ENCODE measurements around the gene DEFB113.
"Not testable (repeated sequence)": the region's sequence is repeated elsewhere in the genome, so short reads cannot be mapped to it uniquely, and the experiment has no call there.

Gene DEFB113, protein sequence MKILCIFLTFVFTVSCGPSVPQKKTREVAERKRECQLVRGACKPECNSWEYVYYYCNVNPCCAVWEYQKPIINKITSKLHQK

DNA sequence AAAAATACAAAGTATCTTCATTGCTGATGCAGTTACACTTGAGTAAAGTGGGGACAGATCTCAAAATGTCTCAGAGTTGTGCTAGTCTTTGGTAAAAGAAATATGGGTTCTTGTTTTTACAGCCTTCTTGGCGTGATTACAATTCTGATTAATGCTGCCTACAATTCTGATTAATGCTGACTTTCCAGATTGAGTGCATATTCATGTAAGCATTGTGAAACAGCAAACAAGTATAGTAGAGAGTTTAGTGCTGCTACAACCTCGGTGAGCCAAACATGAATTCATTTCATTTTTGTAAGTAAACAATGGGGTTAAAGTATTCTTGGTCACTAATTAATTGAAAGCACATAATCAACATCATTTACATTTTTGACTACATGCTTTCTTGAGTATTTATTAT, at the start of gene DEFB113:
Gene DEFB113 (minus strand): TSS at position 21 of the 400 bp plus-strand sequence. CDS start 0 bp downstream, at position 21.
- DNase-seq = no peak

DNA sequence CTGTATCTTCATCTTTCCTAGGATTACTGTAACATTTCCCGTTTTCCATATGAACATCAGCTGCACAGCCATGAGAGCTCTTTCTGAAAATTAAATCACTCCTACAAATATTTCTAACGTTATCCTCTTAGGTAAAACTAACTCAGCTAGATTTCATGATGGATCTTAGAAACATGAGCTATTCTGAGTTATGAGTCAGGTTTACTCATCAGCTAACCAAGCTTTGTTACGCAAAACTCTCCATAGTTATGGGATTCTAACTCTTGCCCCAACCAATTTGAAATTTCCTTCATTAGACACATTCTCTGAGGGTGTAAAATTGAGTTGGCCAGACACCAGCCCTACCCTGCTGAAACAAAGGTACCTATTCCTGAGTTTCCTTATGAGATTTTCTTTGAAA, 38.4 kb upstream of the DEFB113 start:
- DNase-seq = no peak

DNA sequence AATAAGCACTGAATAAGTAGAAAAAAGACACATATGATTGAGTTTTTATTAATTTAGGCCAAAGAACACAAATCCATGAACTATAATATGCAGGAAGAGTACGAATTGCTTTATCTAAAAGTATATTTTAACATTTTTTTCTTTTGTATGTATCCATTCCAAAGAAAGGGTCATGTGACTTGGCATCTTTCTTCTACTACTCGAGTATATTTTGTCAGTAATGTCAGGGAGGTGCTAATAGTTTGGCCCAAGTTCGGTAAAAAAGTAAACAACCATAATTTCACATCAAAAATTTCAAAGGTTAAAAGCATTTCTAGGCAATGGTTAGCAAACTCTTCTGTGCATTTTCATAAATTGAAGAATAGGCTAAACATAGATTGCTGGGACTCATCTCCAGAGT, 33.7 kb upstream of the DEFB113 start:
- no peak for DNase-seq

DNA sequence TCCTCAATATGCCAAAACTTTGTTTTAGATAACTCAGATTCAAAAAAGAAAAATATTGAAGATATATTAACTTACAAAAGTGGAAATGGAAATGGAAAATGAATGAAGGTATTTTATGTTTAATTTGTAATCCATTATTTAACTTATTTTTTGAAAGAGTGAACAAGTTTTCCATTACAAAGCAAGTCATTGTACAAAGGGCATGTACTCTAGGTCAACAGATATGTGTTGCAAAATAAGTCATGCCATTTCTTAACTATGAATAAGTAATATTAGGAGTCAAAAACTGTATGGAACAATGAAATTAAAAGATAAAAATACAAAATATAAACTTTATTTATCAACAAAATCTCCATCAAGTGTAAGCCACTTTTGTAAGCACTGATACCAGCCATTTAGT, 25.9 kb upstream of the DEFB113 start:
- DNase-seq = no peak

DNA sequence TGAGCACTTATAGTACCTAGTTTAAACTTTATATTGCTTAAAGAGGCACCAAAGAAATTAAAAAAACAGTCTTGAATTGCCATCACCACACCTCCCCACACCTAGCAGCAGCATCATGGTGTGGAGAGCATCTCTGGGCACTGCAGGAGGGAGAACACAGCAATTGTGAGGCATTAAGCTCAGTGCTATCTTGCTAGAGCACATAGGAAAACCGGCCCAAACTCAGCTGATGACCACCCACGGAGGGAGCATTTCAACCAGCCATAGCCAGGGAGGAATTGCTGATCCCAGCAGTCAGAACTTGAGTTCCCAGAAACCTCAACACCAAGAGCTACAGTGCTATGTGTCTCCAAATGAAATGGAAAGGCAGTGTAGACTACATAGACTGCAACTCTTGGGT, 19.5 kb upstream of the DEFB113 start:
- no peak for DNase-seq

DNA sequence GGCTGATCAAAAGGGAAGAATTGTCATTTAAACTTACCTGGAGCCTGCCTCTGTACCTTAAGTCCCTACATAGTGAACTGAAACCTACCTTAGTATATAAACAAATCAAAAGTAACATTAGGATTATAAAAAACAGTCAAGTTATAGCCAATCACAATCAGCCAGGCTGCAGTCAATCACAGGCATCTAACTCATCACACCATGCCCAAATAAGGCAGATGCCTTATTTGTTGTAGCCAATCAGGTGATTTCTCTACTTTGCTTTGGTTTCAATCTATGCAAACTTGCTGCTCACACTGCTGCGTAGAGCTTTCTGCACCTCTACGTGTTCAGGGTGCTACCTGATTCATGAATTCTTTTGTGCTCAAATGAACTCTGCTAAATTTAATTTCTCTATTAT, 18.3 kb upstream of the DEFB113 start:
- no peak for DNase-seq

DNA sequence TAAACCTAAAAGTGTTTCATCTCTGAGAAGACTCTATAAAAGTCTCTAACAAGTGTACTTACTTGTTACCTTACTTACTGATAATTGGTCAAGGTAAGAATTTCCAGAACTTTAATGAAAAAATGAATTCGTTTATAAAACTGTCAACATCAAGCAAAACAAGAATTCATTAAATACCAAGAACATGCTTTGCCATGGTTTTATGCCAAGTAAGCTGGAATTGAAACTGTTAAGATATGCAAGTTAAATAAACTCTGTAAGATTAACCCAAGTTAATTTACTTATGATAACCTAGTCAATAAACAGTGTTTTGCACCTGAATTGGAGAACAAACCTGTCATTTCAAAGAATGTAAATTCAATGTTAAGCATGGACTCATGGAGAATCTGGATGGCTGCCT, 17.1 kb upstream of the DEFB113 start:
- no peak for DNase-seq

DNA sequence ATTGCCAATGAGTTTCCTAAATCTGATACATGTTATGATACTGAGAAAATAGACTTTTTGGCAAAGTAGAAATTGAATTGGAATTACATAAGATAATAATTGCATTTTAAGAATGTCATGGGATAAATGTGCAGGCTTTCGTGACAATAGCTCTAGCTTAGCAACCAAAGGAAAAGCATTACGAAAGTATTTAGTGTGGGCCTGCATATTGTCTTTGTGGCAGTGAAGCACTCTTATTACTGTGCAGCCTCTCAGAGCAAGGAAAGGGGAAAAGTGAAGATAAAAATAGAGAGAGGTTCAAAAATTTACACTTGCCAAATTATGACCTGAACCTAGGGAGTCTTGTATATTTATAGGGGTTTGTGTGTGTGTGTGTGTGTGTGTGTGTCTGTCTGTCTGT, 12.6 kb upstream of the DEFB113 start:
- DNase-seq = no peak

DNA sequence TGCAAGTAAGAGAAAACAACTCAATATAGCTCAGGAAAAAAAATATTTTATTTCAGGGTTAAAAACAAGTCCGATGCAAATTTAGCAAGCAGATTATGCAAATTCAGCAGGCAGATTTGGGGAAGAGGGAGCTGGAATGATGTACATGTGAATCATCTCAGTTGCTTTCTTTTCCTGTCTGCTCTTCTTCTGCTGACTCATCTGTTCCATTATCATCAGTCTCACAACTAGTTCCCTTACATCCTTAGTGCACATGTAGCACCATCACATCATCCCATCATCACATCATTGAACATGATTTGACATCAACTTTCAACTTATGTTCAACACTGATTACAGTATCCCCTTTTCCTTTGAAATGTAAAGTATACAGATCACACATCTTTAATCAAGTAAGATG, 11.5 kb upstream of the DEFB113 start:
- no peak for DNase-seq

DNA sequence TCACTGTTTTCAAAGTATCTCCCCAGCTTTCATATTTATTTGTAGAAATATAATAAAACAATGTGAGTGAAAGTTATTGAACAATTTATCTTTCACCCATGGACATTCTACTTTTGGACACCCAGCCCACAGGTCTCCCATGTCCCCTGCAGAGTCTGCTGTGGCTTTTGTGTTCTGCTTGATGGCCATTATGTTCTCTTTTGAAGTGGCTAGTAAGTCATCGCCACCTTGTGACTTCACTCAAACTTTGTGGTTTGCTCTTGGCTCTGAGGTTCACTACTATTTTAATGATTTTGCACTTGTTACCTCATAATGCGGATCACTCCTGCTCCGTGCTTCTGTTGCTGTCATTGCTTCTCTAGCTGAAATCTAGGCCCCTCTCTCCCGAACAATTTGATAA, 10.2 kb upstream of the DEFB113 start:
- DNase-seq = no peak

DNA sequence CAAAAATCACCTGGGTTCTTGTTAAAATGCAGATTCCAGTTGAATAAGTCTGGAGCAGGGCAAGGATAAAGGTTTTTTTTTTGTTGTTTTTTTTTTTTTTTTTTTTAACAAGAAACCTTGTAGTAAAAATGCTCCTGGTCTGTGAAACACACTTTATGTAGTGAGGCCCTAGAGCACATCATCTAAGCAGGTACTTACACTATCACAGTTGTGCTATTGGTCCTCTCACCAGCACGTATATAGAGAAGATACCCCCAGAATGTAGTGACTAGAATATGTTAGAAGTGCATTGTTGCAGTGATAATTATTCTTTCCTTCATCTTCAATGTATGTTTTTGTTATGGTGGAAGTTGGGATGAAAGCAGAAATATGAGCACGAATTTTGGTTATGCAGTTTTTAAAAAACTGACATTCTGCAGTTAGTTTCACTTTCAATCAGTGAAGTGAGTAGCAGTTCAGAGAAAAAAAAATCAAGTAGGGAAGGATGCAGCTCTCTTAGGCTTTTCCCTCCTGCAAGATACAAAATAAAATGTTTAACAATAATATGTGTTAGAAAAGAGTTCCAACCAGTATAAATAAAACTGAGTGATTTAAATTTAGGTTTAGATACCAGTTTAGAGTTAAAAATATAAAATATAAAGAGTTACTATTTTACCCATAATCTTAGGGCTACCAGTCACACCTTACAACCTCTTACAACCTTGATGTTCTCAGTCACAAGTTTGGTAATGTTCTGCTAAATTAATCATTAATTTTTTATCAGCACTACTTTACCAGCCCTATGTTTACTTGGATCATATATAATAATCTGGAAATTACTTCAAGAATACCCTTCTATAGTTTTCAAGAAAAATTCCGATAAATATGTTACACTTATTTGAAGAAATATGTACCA, 9.2 kb upstream of the DEFB113 start:
- DNase-seq = no peak

DNA sequence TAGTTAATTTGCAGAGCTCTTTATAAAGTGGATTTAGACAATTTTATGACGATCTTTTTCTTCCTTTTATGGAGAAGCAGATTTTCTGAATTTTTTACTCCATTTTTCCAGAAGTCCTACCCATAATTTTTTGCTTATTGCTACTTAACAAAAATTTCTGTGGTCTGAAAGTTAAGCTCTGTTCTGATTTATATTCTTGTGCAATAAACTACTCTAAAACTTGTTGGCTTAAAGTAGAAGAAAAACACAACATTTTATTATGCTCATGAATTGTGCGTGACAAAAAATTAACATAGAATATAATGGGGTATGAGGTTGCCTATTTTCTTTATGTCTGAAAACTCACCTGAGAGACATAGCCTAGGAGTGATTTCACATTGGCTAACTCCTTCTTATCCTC, 2.6 kb downstream of the DEFB113 start:
- DNase-seq = no peak

DNA sequence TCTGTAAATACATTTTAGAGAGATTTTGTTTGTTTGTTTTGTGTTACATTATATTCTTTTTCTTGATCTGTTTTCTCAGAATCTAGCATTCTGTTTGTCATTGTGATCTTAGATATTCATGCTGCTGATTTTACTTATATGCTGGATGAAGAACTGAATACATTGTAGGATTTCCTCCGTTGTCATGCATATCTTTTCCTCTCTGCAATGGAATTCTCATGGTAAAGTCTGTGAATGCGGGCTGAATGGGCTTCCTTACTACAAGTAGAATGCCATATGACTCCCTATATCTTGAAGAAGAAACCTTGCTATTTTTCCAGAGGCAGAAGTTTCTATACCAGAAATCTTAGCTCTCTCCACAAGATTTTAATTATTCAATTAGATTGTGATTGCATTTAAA, 3.1 kb downstream of the DEFB113 start:
- no peak for DNase-seq

DNA sequence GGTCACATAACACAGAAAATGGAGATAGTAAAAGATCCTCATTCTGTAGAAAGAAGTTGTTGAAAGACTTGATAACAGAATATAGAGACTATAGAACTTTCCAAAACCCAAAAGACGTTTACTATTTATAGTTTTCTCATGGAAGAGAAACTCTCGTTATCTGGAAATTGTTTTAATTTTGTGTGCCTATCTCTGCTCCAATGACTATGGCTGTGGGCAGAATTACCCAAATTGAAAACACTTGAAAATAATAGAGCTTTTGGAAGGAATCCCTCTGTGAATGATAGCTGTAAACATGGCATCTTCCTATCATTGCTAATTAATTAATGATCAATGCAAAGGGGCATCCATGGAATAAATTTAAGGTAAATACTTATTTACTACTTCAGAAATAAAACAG, 5.4 kb downstream of the DEFB113 start, which contains the start of gene DEFB114:
Gene DEFB114 (minus strand): TSS at position 101 of the 400 bp plus-strand sequence. CDS start 59 bp downstream, at position 42.
- DNase-seq = no peak

DNA sequence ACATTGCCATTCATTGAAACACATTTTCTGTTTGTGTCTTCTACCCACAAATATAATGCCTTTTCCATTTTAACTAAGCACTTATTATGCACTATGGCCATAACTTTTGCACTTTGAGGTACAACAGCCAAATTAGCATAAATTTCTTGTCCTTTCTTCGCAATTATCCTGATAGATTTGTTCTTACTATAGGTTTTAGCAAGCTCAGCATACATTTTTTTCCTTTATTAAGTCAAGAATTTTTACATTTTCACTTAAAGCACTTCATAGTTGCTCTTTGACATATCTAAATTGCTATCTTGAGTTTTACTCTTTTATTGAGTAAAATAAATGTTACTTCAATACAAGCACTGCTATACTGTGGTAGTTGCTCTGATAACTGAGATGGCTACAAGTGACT, 11.2 kb downstream of the DEFB113 start:
- DNase-seq = no peak

DNA sequence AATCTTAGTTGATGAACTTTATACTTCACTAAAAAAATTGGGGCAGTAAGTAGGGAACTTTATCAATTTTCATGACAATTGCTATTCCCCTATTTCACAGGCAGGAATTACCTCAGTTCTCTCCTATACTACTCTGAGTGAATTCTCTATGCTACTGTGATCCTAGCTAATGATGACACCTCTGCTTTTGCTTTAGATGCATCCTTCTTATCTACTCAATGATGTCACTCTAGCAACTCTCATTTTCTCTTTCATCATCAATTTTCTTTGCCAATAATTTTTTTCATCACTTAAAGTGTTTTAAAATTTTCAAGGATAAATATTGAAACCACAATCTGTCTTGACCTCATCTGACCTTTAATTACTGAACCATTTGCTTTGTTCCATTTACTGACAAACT, 13.6 kb downstream of the DEFB113 start:
- no peak for DNase-seq

DNA sequence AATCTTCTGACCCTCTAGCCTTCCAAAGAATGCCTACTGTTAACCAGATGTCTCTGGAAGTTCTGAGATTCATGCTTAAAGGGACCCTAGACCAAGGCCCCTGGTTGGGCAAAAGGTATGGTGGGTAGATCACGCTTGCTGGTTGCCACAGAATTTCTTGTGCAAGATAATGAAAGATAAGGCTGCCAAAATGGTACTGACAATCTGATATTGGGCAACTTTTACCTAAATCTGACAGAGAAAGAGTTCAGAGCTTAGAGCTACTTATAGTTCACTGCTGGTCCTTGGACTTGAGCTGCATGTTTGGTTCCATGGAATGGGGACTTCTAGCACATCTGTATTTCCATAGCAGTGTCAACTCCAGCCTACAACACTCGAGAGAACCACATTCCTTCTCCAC, 17.5 kb downstream of the DEFB113 start:
- no peak for DNase-seq

DNA sequence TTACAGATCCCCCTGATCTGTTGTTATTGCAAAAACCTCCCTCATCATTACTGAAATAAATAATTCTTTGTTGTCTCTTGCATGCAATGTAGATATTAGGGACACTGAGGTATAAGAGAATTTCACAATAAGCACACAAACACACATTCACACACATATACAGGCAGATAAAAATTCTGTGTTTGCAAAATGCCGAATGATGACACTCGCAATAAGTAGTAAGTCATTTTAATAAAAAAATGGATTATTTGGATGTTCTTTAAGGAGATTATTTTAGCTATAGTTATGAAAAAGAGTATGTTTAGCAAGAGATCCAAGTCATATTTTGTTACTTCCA, 19.0 kb downstream of the DEFB113 start:
- no peak for DNase-seq

DNA sequence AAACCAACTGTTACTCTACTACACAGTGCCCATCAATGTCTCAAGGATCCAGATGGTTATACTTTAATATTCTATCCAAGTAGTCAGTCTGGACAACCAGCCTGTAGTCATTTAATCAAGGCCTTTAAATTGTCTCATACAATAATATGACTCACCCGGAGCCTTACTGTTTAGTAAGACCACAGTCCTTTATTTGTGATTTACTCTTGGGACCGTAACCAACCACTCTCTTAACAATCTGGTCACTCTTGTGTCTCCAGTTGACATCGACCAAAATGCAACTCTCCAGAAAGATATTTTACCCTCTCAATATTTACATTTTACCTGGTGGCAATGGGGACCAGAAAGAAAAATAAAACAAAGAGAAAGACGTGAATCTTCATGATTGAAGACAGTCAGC, 20.4 kb downstream of the DEFB113 start:
- DNase-seq = no peak

DNA sequence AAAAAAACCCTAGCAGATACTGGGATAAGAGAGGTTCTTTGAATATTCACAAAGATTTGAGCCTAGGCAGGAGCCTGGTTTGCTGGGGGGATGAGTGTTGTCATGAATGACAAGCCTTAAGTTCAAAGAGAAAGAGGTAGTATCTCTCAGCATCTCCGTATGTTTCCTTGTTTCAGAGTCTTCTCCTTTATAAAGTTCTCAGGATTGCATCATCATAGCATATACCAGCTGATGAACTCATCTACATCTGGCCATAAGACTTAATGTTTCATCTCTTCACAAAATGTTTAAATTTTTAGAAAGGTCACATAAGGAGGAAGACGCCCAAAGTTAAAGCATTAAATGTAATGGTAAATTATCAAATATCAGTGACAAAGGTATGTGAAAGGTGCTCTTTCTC, 22.6 kb downstream of the DEFB113 start:
- no peak for DNase-seq

DNA sequence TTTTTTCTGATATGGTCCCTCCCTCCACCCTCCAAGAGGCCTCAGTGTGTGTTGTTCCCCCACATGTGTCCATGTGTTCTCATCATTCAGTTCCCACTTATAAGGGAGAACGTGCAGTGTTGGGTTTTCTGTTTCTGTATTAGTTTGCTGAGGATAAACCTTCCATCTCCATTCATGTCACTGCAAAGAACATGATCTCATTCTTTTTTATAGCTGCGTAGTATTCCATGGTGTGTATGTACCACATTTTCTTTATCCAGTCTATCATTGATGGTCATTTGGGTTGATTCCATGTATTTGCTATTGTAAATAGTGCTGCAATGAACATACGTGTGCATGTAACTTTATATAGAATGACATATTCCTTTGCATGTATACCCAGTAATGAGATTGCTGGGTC, 25.4 kb downstream of the DEFB113 start:
- DNase-seq = not testable (repeated sequence)

DNA sequence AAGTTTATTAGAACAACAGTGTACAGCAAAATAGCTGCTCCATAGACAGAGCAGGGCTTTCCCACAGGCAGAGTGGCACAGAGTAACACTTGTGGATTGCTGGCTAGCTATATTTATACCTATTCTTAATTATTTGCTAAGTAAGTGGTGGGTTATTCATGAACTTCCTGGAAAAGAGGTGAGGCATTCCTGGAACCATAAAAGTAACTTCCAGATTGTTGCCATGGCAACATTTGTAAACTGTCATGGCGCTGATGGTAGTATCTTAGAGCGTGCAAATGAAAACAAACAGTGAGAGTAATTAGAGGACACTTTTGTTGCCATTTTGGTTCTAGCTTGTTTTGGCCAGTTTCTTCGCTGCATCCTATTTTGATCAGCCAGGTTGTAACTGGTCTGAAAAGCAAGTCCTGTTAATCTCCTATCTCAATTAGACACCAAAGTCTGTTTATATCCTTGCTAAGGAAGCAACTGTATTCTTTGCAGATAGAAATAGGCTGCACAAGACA, 29.4 kb downstream of the DEFB113 start:
- no peak for DNase-seq

DNA sequence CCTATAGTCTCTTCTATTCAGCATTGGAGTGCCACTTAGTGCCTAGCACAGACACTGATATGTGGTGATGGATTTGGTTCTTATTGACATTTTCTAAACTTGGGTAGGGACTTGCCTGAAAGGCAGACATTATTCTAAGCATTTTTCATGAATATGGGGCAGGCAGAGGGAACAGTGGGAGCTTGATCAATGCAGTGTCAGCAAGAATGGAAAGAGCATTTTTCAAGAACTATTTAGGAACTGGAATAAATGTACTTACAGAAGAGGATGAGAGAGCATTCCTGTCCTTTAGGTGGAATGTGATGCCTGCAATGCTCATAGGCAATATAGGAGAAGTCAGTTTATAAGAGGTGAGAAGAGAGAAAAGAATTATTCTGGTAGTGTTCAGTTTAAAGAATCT, 31.6 kb downstream of the DEFB113 start:
- DNase-seq = no peak

DNA sequence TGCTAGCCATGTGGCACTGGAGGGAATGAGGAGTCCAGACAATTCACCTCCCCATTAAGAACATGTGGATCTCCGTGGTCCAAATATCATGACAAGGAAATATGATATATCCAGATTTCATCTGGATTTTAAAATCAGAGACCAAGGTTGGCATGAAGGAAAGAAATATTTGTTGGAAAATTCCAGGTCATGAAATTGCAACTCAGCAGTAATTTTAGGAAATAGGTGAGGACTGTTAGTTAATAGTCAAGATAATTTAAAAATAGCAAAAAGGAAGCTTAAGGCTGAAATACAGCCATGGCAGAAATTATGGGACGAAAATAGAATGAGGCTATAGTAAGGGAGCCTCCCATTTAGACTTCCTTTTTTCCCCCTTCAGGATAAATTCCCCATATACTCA, 32.4 kb downstream of the DEFB113 start:
- DNase-seq = no peak

DNA sequence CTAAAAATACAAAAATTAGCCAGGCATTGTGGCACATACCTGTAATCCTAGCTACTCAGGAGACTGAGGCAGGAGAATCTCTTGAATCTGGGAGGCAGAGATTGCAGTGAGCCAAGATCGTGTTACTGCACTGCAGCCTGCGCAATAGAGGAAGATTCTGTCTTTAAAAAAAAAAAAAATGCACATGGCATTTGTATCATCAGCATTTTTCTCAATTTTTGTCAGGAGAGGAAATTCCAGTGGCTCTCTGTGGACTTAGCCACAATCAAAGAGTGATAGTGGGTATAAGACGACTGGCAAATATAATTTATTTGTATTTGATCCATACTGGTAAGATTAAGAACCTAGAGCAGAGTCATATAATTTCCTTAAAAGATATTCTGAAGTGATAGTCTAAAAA, 34.0 kb downstream of the DEFB113 start:
- DNase-seq = no peak
